H1 (cell line): ENCODE results near the gene FSTL4.

Experiments used
- E2F6 ChIP-seq: IDR thresholded peaks from 2 replicates; pipeline ENCODE4 v1.6.1; 2012; ENCODE audit warnings: inconsistent platforms
- FOSL1 ChIP-seq: IDR thresholded peaks from 2 replicates; pipeline ENCODE4 v1.6.1; 2011; ENCODE audit warnings: mild to moderate bottlenecking, low read depth, low read length, moderate library complexity; ENCODE audit not compliant: insufficient read depth
- GTF2F1 ChIP-seq: IDR thresholded peaks from 2 replicates; pipeline ENCODE4 v1.6.1; 2012; ENCODE audit warnings: low read depth, low read length, improper control_type of control experiment, borderline replicate concordance
- POLR2A ChIP-seq, 2 experiments: IDR thresholded peaks; 1 replicate in 1 of 2; 2 replicates in 1 of 2; pipeline ENCODE4 v1.6.1; 2011; ENCODE audit warnings: low read depth in 2 of 2, low read length in 2 of 2, mild to moderate bottlenecking in 2 of 2; ENCODE audit errors: control extremely low read depth in 1 of 2
- TAF1 ChIP-seq: IDR thresholded peaks from 2 replicates; pipeline ENCODE4 v1.6.1; 2011; ENCODE audit warnings: mild to moderate bottlenecking, low read depth, low read length
- YY1 ChIP-seq: IDR thresholded peaks from 2 replicates; pipeline ENCODE4 v1.6.1; 2011; ENCODE audit warnings: low read depth, mild to moderate bottlenecking, low read length
- ZNF274 ChIP-seq: IDR thresholded peaks from 2 replicates; pipeline ENCODE4 v1.7.0; 2012; ENCODE audit warnings: low read length, borderline replicate concordance; ENCODE audit errors: extremely low read depth
- TF ChIP-seq, protein P1 (sequence below), 3 experiments: IDR thresholded peaks; 1 replicate in 2 of 3; 2 replicates in 1 of 3; pipeline versions ENCODE4 v1.5.1 to v1.6.1; 2011; ENCODE audit warnings: low read length in 3 of 3, mild to moderate bottlenecking in 3 of 3, inconsistent platforms in 2 of 3, low read depth in 1 of 3, moderate library complexity in 1 of 3; ENCODE audit not compliant: insufficient read depth in 1 of 3; ENCODE audit errors: control extremely low read depth in 1 of 3

DNA sequence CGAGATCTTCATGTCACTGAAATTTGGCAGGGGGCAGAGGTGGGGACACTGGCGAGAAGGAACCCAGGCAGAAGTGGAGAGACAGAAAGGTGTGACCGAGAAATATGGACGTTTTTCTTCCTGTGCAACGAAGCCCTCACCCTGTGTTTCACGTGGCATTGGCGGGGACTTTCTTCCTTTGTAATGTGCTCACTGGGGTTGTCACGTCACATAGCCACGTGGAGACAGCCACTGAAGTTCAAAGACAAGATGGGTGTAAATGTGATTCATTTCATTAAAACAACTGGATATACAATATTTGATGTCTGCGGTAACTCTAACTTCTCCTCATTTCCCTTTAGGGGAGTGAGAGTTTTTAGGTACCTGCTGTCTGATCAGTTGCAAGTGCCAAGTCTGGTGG, 225.7 kb downstream of the FSTL4 start:
- no peak for TF ChIP-seq YY1
- no peak for TF ChIP-seq POLR2A (IDR thresholded peaks at IDR 0.05; ENCODE audit: control extremely low read depth in 1 of 2, low read depth in 2 of 2, low read length in 2 of 2)
- TF ChIP-seq ZNF274: no peak
- TF ChIP-seq E2F6: no peak
- TF ChIP-seq TAF1: no peak
- no peak for TF ChIP-seq FOSL1
- TF ChIP-seq, protein P1, sequence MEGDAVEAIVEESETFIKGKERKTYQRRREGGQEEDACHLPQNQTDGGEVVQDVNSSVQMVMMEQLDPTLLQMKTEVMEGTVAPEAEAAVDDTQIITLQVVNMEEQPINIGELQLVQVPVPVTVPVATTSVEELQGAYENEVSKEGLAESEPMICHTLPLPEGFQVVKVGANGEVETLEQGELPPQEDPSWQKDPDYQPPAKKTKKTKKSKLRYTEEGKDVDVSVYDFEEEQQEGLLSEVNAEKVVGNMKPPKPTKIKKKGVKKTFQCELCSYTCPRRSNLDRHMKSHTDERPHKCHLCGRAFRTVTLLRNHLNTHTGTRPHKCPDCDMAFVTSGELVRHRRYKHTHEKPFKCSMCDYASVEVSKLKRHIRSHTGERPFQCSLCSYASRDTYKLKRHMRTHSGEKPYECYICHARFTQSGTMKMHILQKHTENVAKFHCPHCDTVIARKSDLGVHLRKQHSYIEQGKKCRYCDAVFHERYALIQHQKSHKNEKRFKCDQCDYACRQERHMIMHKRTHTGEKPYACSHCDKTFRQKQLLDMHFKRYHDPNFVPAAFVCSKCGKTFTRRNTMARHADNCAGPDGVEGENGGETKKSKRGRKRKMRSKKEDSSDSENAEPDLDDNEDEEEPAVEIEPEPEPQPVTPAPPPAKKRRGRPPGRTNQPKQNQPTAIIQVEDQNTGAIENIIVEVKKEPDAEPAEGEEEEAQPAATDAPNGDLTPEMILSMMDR (IDR thresholded peaks at IDR 0.05; ENCODE audit: control extremely low read depth in 1 of 3, insufficient read depth in 1 of 3, low read depth in 1 of 3, low read length in 3 of 3): no peak
- TF ChIP-seq GTF2F1: no peak
